SH-SY5Y (cell line): ENCODE data around the gene COL5A2.

ENCODE experiments used
- GATA2 ChIP-seq: IDR thresholded peaks from 2 replicates; pipeline ENCODE4 v1.6.1; 2011; ENCODE audit warnings: mild to moderate bottlenecking, low read depth, low read length
- GATA3 ChIP-seq: IDR thresholded peaks from 2 replicates; pipeline ENCODE4 v1.6.1; 2011; ENCODE audit warnings: low read depth, mild to moderate bottlenecking, low read length, moderate library complexity

The COL5A2 gene

GRCh38 chr2:189192766-189193165 is 13.2 kb upstream of the COL5A2 start:
- TF ChIP-seq GATA2 (no peak), GATA3 (no peak)

DNA sequence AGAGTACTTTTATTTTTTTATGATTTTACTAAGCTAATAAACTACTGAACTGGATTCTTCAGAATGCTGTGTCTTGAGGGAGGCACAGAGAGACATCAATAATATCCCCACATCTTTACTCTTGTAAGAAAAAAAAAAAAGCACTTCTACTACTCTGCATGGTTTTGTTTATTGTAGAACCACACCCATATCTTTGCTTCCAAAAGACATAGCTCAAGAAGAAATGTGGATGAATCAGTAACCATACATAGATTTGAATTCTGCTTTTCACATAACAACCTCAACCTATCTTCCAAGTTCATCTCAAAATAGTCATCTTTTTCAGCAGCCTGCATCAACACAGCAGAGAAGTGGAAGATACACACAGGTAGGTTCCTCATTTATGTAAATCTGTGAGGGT is 12.2 kb upstream of the COL5A2 start:
- TF ChIP-seq GATA3 (no peak), GATA2 (no peak)

GRCh38 chr2:189190685-189191084 is 11.1 kb upstream of the COL5A2 start:
- TF ChIP-seq GATA3 (no peak), GATA2 (no peak)

DNA sequence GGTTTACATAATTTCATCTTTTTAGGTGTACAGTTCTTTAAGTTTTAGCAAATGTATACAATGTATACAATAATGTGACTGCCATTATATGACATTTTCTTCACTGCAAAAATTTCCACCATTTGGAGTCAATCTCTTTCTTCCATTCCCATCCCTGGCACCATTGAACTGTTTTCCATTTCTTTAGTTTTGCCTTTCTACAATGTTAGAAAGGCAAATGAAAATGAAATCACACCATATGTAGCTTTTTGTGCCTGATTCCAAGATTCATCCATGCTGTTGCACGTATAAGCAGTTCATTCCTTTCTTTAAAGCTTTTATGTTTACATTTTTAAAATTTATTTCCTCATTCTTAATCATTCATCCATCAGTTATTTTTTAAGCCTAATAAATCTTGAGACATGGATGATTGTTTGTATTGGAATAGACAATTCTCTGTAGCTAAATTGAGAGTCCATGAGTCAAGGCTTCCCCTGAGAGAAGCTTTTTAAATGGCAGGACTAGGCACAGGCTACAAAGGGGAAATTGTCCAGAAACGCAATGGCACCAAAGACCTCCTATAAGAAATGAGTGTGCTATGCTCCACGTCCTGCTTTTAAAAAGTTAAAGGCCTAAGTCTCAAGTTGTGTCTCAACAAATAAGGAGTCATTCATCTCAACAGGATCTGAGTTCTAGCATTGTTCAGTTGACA is 8.7 kb upstream of the COL5A2 start:
- no peak for TF ChIP-seq GATA3
- no peak for TF ChIP-seq GATA2

DNA sequence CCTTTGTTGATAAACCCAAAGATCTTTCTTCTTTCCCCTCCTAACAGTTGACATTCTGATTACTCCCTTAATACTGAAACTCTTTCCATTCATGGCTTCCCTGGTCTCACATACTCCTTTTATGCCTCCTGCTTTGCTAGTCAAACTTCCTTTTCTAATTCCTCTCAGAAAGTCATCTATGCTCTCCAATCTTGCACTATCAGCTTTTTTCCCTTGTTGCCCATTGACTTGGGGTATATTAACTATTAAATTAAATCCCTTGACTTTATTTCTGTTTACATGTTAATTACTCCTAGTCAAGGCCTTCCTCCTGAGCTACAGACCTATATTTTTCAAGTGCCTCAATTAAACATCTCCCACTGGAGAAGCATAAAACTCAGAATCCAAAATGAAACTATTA is 3.6 kb upstream of the COL5A2 start:
- no peak for TF ChIP-seq GATA3
- TF ChIP-seq GATA2, result no peak

DNA sequence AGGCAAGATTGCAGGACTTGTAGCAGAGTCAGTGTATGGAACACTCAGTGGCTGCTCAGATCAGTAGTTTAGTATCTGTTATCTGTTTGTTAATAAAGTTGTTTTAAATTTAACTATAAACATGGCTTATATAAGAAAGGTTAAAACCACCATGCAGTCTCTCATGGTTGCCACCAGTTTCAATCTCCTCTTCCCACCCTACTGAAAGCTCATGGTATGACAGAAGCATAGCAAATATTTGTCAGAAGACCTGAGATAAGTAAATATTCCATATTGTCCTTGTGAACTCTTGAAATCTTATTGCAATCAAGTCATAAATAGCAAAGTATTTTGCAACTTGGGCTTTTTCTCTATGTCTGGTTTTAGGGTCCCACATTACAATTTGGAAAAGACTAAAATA is 2.1 kb upstream of the COL5A2 start:
- TF ChIP-seq GATA2, result no peak
- no peak for TF ChIP-seq GATA3

- no peak for TF ChIP-seq GATA2
- no peak for TF ChIP-seq GATA3
These were observed 613 bp downstream of the COL5A2 start for GRCh38 chr2:189178726-189179569.

DNA sequence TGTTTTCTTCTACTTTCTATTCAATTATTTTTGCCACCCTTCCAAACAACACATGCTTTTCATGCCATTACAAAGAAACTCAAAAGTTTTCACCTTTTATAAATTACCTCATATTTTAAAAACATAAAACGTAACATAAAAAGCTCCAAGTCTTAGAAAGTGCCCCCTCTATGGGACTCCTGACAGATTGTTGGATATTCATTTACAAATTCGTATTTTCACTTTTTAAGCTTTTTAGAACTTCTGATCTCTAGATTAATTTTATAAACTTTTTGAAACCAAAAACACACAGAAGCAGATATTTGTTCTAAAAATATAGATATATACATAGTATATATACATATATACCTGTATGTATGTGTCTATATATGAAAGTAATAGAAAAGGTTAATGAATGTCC is 1.5 kb downstream of the COL5A2 start:
- no peak for TF ChIP-seq GATA2
- no peak for TF ChIP-seq GATA3

DNA sequence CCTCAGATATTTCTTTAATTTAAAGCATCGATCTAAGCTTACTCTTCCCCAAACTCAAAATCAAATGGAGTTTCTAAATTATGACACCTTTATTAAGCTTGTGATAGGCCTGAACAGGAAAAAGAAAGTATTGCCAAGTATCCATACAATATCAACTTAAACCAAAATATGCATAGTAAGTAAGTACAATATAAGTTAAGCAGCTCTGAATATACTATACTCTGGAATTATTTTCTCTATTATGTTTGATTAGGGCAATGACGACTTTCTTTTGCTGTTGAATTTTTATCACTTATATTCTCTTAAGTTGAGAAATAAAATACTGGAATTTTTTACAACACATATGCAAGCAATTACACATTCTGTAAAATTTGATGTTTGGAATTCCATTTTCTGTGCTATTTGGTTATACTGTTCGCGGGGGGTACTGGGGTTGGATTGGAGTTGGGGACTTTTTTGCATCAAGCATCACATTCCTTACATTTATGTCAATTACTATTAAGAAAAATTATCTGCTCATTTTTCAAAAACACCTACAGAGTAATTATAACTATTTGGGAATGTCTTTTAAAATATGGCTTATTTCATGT is 2.2 kb downstream of the COL5A2 start:
- TF ChIP-seq GATA3, result no peak
- no peak for TF ChIP-seq GATA2

- TF ChIP-seq GATA2 (no peak), GATA3 (no peak)
These were observed 3.0 kb downstream of the COL5A2 start for GRCh38 chr2:189176516-189176915.

DNA sequence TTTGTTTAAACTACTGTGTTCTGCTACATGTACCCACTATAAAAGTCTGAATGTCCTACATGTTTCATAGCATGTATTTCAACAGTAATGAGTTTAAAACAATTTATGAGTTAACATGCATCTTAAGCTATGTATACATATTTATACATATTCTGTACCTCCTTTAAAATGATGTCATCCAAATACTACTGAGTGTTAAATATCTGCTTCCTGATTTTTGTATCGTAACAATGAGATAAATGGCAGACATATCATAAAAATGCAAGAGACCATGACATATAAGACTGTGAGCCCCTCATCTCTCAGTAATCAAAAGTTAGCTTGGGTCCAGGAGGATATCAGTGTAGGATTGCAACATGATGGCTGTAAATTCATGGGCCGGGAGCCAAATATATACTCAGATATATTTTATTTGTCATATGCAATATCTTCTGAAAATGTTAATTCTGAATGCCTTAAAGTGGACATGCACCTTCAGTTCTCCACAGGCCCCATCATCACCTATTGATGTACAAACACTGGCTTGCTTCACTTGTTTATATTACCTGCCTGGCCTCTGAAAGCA is 3.6 kb downstream of the COL5A2 start:
- TF ChIP-seq GATA3 (no peak), GATA2 (no peak)

GRCh38 chr2:189171956-189172609 is 7.5 kb downstream of the COL5A2 start:
- TF ChIP-seq GATA2, result no peak
- TF ChIP-seq GATA3, result no peak

DNA sequence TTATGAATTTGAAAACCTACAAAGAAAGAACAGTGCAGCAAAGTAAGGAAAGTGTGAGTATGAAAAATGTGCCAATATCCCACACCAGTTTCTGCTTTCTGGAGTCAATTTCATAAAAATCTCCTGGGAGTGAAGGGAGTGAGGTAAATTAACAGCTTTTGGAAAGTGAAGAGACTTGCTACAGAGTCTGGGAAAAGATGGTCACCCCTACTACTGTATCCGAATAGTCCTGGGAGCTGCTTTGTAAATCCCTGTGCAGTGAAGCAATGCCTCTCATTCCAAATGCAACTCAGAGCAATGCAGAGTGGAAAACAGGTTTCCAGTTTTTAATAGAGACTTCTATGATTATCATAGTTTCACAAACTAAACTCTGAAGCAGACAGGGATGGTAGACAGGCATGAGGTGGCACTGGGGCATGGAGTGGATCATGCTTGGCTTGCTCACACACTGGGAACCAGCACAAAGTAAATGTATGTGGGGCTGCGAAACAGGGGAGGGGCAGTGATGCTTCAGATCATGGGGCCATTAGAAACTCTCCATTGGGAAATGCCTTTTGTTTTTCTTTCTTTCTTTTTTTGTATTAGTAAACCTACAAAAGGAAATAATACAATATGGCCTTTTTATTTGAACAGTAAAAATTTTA is 10.6 kb downstream of the COL5A2 start:
- TF ChIP-seq GATA2, result no peak
- TF ChIP-seq GATA3, result no peak

DNA sequence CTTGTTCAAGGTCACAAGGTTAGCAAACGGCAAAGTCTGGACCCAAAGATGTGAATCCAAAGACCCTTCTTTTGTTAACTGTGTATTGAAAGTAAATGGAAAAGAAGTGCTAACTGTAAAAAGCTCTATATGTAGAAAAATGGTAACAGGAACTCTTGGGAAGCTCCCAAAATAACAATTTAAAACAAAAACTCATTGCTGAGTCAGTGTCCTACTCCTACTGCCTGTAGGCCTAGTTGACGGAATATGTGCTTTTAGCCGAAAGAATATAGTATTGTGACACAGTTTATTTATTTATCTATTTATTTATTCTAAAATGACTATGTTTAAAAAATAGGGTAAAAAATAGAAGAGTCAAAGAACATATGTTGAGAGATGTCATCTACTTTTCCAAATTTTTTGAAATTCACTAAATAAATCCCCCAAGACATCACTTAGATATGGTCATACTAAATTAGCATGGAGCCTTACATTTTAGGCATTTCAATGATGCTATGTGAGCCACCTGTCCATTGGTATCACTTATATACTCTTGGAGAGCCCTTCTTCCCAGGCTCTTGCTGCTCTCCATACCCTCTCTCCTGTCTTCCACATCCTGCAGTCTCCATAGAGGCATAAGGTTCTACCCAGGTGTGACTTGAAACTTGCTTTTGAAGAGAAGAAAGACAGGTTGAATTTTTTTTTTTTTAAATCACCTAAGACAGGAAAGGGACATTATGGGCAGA is 13.7 kb downstream of the COL5A2 start:
- no peak for TF ChIP-seq GATA2
- TF ChIP-seq GATA3, result no peak
